GM18526 (cell line): Measurements from ENCODE around the gene MYBL2.

ENCODE experiments used
- POLR2A ChIP-seq: IDR thresholded peaks from 3 replicates; pipeline ENCODE4 v1.6.1; 2011; ENCODE audit not compliant: insufficient read length; ENCODE audit errors: extremely low read depth

MYBL2 gene

DNA sequence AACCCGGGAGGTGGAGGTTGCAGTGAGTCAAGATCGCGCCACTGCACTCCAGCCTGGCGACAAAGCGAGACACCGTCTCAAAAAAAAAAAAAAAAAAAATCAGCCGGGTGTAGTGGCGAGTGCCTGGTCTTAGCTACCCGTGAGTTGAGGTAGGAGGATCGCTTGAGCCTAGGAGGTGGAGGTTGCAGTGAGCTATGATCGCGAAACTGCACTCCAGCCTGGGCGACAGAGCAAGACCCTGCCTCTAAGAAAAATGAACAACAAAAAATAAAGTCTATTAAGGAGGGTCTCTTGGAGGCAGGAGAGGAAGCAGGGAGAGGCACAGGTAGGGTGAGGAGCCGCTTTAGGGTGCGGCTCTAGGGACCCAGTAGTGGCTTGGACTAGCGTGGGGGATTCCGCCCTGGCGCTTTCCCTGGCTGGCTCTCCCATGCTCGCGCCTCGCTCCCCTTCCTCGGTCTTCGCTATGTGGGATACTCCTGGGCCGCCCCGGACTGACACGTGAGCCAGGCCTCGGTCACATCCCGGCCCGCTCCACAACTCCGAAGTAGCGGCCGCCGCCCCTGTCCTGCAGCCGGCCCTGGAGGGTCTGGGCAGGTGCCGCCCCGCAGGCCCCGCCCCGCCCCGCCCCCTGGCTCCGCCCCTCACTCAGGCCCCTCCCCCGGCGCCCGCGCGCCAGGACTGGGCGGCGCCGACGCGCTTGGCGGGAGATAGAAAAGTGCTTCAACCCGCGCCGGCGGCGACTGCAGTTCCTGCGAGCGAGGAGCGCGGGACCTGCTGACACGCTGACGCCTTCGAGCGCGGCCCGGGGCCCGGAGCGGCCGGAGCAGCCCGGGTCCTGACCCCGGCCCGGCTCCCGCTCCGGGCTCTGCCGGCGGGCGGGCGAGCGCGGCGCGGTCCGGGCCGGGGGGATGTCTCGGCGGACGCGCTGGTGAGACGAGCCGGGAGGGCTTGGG lies at the start of gene MYBL2:
TSS of gene MYBL2 (plus strand) at position 739 of the 953 bp plus-strand sequence. CDS start at position 909, 170 bp downstream.
- peak; percentile 87 for TF ChIP-seq POLR2A

GRCh38 chr20:43631598-43631997 lies 35.3 kb upstream of the MYBL2 start:
- TF ChIP-seq POLR2A, result no peak

DNA sequence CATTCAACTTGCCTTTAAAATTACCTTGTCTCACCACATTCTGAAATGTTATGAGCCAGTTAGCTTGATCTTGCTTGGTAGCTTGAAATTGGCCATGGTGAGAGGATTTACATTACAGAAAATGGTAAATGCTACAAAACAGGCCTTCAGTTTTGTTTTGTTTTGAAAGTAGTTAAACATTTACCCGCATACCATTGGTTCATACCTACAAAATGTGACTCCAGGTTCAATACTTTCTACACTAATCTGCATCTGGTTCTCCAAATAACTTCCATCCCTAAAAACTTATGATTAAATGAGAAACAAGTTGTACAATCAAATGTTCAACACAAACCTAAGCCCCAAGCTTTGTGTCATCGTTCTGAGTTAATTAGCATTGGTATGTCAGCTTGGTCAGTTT lies 30.5 kb upstream of the MYBL2 start:
- no peak for TF ChIP-seq POLR2A

DNA sequence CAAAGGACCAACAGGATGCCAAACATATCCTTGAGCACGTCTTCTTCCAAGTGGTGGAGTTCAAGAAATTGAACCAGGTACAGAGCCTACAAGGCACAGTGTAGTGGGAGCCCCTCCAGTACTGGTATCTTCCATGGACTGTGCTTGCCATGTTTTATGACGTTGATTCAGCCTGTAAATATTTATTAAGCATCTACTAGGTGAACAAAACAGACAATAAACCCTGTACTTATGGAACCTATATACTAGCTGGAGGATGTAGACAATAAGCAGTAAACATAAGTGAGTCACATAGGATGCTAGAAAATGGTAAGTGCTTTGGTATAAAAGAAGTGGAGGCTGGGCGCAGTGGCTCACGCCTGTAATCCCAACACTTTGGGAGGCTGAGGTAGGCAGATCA lies 24.4 kb upstream of the MYBL2 start:
- TF ChIP-seq POLR2A, result no peak

DNA sequence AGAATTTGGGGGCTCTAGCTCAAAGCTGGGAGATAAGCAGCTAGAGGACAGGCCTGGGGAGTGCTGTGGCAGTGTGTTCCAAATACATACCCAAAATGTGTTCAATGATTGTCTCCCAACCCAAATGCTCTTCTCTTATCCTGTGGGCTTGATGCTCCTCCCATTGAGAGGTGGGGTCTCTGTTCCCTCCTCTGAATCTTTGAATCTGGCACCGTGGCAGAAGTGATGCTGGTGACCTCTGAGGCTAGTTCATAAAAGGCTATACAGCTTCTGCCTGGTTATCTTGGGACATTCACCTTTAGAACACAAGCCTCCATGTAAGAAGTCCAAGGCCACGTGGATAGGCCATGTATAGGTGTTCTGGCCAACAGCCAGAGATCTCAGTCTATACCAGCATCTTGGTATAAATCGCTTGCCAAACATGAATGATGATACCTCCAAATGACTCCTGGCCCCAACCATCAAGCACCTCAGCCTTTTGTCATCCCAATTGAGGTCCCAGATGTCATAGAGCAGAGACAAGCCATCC lies 15.9 kb upstream of the MYBL2 start:
- no peak for TF ChIP-seq POLR2A

- TF ChIP-seq POLR2A, result no peak
These were observed 12.9 kb upstream of the MYBL2 start for GRCh38 chr20:43653966-43654365.

DNA sequence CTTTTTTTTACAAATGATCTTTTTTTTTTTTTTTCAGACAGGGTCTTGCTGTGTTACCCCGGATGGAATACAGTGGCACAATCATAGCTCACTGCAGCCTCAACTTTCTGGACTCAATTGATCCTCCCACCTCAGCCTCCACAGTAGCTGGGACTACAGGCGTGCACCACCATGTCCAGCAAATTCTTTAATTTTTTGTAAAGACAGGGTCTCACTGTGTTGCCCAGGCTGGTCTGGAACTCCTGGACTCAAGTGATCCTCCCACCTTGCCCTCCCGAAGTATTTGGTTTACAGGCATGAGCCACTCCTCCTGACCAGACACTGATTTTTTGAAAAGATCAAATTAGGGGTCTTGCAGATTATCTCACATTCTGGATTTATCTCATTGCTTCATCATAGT lies 11.0 kb upstream of the MYBL2 start:
- no peak for TF ChIP-seq POLR2A

GRCh38 chr20:43658069-43658722 lies 8.7 kb upstream of the MYBL2 start:
- TF ChIP-seq POLR2A, result no peak

- no peak for TF ChIP-seq POLR2A
These were observed 8.0 kb upstream of the MYBL2 start for GRCh38 chr20:43658723-43659419.

DNA sequence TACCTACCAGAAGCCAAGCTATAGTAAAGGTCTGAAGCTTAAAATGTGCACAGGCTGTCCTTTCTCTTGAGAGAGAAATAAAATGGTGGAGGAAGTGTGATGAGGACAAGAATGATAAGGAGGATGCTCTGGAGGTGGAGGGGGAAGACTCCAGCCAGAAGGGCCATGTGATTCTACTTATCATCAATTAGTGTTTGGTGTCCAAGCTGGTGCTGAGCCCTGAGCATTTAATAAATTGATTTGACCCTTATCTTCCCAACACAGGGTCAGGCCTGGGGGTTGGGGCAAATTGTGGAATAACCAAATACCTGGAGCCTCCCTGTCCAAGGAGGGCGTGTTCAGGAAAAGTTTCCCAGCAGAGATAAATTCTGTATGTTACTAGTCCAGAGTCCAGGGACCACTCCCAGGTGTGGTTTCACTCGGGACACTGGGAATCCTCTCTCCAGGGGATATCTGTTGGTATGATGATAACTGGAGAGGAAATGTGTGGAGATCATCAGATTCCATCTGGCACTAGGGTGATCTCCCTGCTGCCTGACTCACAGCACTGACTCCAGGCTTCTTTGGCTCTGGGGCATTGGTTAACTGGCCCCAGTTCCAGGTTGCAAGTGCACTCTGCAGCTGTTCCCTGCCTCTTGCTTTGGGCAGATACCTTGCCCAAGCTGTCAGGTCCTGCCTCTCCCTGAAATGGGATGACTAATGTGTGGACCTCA lies 3.8 kb upstream of the MYBL2 start:
- no peak for TF ChIP-seq POLR2A

- TF ChIP-seq POLR2A, result no peak
These were observed 1.3 kb upstream of the MYBL2 start for GRCh38 chr20:43665466-43666176.

DNA sequence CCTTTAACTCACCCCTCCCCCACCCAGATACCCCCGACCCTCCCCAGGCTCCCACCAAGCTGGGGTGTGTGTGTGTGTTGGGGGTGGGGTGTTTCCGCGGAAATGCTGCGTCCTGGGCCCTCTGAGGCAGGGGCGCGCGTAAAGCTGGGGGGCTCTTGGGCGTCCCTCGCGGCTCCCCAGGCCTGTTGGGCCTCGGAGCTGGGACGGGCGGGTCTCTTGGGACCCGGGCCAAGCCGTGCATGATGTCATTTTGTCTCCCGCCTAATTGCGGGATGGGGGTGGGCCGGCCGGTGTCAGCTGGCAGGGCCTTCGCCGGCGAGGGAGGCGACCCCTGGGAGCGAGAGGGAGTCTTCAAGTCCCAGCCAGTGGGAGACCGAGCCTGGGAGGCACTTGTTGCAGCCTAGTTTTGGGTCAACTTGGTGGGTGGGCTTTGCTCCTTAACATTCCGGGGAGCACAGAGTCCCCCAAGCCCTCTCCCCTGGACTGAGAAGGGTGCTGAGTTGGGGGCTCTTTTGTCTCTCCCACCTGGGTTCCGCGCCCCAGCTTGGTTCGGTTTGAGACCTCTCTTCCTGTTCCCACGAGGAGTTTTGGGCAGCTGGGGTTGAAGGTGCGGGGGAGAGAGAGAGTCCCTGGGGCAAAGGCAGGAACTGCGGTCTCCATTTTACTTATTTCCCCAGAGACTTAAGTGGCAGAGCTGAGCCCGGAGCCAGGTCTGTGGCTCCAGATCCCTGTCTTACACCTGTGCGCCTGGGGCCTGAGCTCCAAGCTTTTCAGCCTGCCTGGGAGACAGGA lies 623 bp downstream of the MYBL2 start:
- TF ChIP-seq POLR2A, result peak; percentile 26

DNA sequence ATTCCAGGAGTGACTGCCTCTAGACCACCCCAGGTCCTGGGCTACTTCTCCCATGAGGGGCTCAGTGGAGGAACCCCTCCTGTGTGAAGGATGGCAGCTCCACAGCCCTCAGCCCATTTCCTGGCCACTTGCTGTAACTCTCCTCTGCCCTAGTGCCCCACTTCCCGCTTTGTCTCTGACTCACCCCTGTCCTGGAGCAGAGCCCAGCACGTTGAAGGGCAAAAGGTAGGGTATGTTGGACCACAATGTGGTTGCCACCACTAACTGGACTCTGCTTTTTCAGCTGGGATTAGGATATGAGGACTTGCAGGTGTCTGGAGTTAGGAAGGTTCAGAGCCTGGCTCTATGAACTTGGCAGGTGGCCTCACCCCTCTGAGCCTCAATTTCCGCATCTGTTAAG lies 2.4 kb downstream of the MYBL2 start:
- no peak for TF ChIP-seq POLR2A

DNA sequence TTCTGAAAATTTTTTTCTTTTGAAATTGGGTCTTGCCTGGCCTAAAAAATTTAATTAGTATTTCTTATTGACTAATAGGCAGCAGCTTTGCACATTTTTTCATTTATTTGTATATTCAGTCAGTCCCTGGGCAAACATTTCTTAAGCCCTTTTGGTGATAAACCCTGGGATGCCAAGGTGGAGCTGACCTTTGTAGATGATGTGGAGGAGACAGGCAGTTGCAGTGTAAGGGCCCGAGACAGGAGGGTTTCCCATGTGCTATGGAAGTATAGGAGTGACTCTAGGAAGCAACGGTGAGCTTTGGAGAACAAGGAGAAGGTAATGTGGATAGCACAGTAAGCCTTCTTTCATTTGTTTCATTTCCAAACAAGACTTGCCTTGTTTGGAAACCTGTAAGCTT lies 3.5 kb downstream of the MYBL2 start:
- TF ChIP-seq POLR2A, result no peak

- TF ChIP-seq POLR2A, result no peak
These were observed 9.5 kb downstream of the MYBL2 start for GRCh38 chr20:43676368-43676767.
